HepG2 (cell line): ENCODE data around the gene DLST. TPM values are rescaled to one million over a fixed set of nuclear protein-coding genes. Genes with fewer than 3 reads are reported as not detected.

ENCODE experiments used
- ATAC-seq: fragments of 200-7000 bp; cut with Tn5 transposase; 3 replicates; pipeline ENCODE4 v1.9.1; 2020; ENCODE audit warnings: mild to moderate bottlenecking, moderate library complexity
- BruUV-seq: library from RNA; stranded (reverse); fragments of 400-500 nt; replicated peaks from 2 replicates; lab custom pipeline; 2021; lab: Mats Ljungman, UMichigan
- CTCF ChIA-PET: fragments of 300-600 bp; formaldehyde crosslinking; extraction: SDS; loops from one replicate; lab custom pipeline; 2021; ENCODE audit warnings: low total read pairs, inconsistent platforms, low intra/inter-chr PET ratio; lab: Yijun Ruan, JAX
- POLR2A ChIA-PET: fragments of 350-600 bp; sonication (Branson Sonifier 250); formaldehyde crosslinking; loops from one replicate; lab custom pipeline; 2020; ENCODE audit warnings: antibody characterized with exemption, inconsistent platforms; lab: Yijun Ruan, JAX
- DNase-seq: peaks from one replicate; pipeline ENCODE4 v3.0.0-alpha.2; 2015; ENCODE audit warnings: low spot score
- FAIRE-seq: peaks from 3 replicates; lab custom pipeline; 2011; peaks lifted over from hg19 to GRCh38; lab: Jason Lieb, UNC
- H2AFZ ChIP-seq: one replicate; pipeline ENCODE4 v1.6.1; 2011; ENCODE audit warnings: low read length, inconsistent platforms
- H3K27ac ChIP-seq: fragments of 300-600 bp; 3 replicates; pipeline ENCODE4 v1.8.0; 2011; ENCODE audit warnings: mixed run types, mild to moderate bottlenecking, mixed read lengths, low read length, inconsistent platforms; ENCODE audit not compliant: insufficient read depth; ENCODE audit errors: extremely low read length
- H3K27me3 ChIP-seq, 2 experiments: fragments of 200-600 bp in 1 of 2; 2 replicates in 1 of 2; 3 replicates in 1 of 2; pipeline versions ENCODE4 v1.6.0 to v1.8.0; 2011; ENCODE audit warnings: low read length in 2 of 2, mild to moderate bottlenecking in 2 of 2, moderate library complexity in 2 of 2, inconsistent platforms in 1 of 2; ENCODE audit not compliant: insufficient read depth in 2 of 2, control insufficient read depth in 1 of 2
- H3K36me3 ChIP-seq, 2 experiments: fragments of 200-600 bp in 1 of 2; replicated peaks in 1 of 2; 2 replicates in 1 of 2; 3 replicates in 1 of 2; pipeline versions ENCODE4 v1.5.1 to v1.8.0; 2011; ENCODE audit warnings: low read length in 2 of 2, inconsistent platforms in 1 of 2; ENCODE audit not compliant: insufficient read depth in 2 of 2, control insufficient read depth in 1 of 2
- H3K4me1 ChIP-seq: 2 replicates; pipeline ENCODE4 v1.5.1; 2012; ENCODE audit warnings: low read length, inconsistent platforms; ENCODE audit not compliant: insufficient read depth
- H3K4me2 ChIP-seq: 2 replicates; pipeline ENCODE4 v1.6.0; 2011; ENCODE audit warnings: low read depth, low read length, inconsistent platforms
- H3K4me3 ChIP-seq, 3 experiments: fragments of 200-600 bp in 1 of 3; sonication (generic), shearing (Covaris generic) in 1 of 3; replicated peaks in 1 of 3; 2 replicates each; pipeline ENCODE4 v1.5.1; 2011 to 2016; ENCODE audit warnings: low read length in 3 of 3, inconsistent platforms in 2 of 3, low read depth in 2 of 3, mild to moderate bottlenecking in 2 of 3, control low read depth in 1 of 3, mixed read lengths in 1 of 3; ENCODE audit not compliant: insufficient read depth in 1 of 3
- H3K79me2 ChIP-seq: one replicate; pipeline ENCODE4 v1.6.1; 2011; ENCODE audit warnings: low read length, inconsistent platforms; ENCODE audit not compliant: insufficient read depth
- H3K9ac ChIP-seq: 2 replicates; pipeline ENCODE4 v1.6.0; 2011; ENCODE audit warnings: mild to moderate bottlenecking, low read depth, low read length, inconsistent platforms; ENCODE audit not compliant: insufficient read depth
- H3K9me3 ChIP-seq: 2 replicates; pipeline ENCODE4 v1.5.1; 2012; ENCODE audit warnings: mild to moderate bottlenecking, low read length
- H4K20me1 ChIP-seq: 2 replicates; pipeline ENCODE4 v1.6.0; 2011; ENCODE audit warnings: inconsistent platforms, mild to moderate bottlenecking, low read length, moderate library complexity; ENCODE audit not compliant: insufficient read depth
- ARNTL ChIP-seq: sonication (generic); formaldehyde crosslinking; IDR thresholded peaks from 2 replicates; pipeline ENCODE4 v1.4.0; 2020; ENCODE audit warnings: mild to moderate bottlenecking, missing genetic modification reagents
- DPF2 ChIP-seq: sonication (generic); formaldehyde crosslinking; IDR thresholded peaks from 2 replicates; pipeline ENCODE4 v1.4.0; 2020; ENCODE audit warnings: mild to moderate bottlenecking, low read depth, missing genetic modification reagents, borderline replicate concordance
- FOSL2 ChIP-seq: sonication (generic); formaldehyde crosslinking; IDR thresholded peaks from 2 replicates; pipeline ENCODE4 v1.4.0; 2020; ENCODE audit warnings: missing genetic modification reagents
- GATAD1 ChIP-seq: IDR thresholded peaks from 2 replicates; pipeline ENCODE4 v1.6.1; 2016; ENCODE audit warnings: missing genetic modification reagents, missing compliant biosample characterization
- JUN ChIP-seq: sonication (generic); formaldehyde crosslinking; IDR thresholded peaks from 2 replicates; pipeline ENCODE4 v1.4.0; 2020; ENCODE audit warnings: mild to moderate bottlenecking, missing genetic modification reagents
- NR2F6 ChIP-seq, 2 experiments: IDR thresholded peaks; 2 replicates each; pipeline ENCODE4 v1.6.1; 2016; ENCODE audit warnings: antibody characterized with exemption in 1 of 2, mild to moderate bottlenecking in 1 of 2
- POLR2AphosphoS5 ChIP-seq: IDR thresholded peaks from 2 replicates; pipeline ENCODE4 v1.6.1; 2012; ENCODE audit warnings: low read depth, low read length
- RXRA ChIP-seq: sonication (generic); formaldehyde crosslinking; IDR thresholded peaks from 2 replicates; pipeline ENCODE4 v1.5.1; 2020; ENCODE audit warnings: missing genetic modification reagents
- RXRB ChIP-seq: IDR thresholded peaks from 2 replicates; pipeline ENCODE4 v1.6.1; 2016; ENCODE audit warnings: borderline replicate concordance, missing genetic modification reagents, missing compliant biosample characterization
- SAP130 ChIP-seq: IDR thresholded peaks from 2 replicates; pipeline ENCODE4 v1.6.1; 2016; ENCODE audit warnings: low read depth
- ZNF629 ChIP-seq: sonication (generic); formaldehyde crosslinking; conservative IDR thresholded peaks from 2 replicates; pipeline ENCODE4 v1.5.0; 2020; ENCODE audit warnings: missing genetic modification reagents
- WGBS: methylation state at CpG from one replicate; pipeline ENCODE4 v1.1.6; 2017; ENCODE audit warnings: low lambda C conversion rate; 5-methylcytosine and 5-hydroxymethylcytosine counted together
- in situ Hi-C: cut with HindIII; loops from 2 replicates; pipeline ENCODE4 v1.10.0; 2017; ENCODE audit warnings: low pct_unique_long_range_greater_than_20kb; ENCODE audit not compliant: extremely low pct_ligation_motif_present
- intact Hi-C: fragments of 100-400 bp; cut with micrococcal nuclease; formaldehyde crosslinking; loops from one replicate; pipeline ENCODE4 v1.10.0; 2022; ENCODE audit not compliant: unreplicated experiment
- polyA plus RNA-seq, 8 experiments: library from polyadenylated mRNA; depleted of rRNA in 3 of 8; stranded (reverse) in 7 of 8; unstranded in 1 of 8; fragments of >200 nt; fragmentation: Illumina TruSeq in 4 of 8; extraction: Trizol in 4 of 8; gene quantifications; 2 replicates each; pipeline versions ENCODE4 v1.2.1 to v1.2.3, GENCODE V29; 2011 to 2016; ENCODE audit warnings: low read depth in 4 of 8, missing spikeins in 1 of 8, mixed read lengths in 1 of 8; ENCODE audit not compliant: insufficient read depth in 1 of 8
- total RNA-seq, 5 experiments: library from RNA; depleted of rRNA; stranded (reverse); fragments of >200 nt; fragmentation: Illumina TruSeq; extraction: Trizol; gene quantifications; 2 replicates each; pipeline ENCODE4 v1.2.3, GENCODE V29; 2016; ENCODE audit warnings: low read depth in 1 of 5
- TF ChIP-seq, protein P1 (sequence below): sonication (generic); formaldehyde crosslinking; IDR thresholded peaks from 2 replicates; pipeline ENCODE4 v1.5.1; 2020; ENCODE audit warnings: mild to moderate bottlenecking, missing genetic modification reagents, borderline replicate concordance
- TF ChIP-seq, protein P2 (sequence below): IDR thresholded peaks from 2 replicates; pipeline ENCODE4 v1.6.1; 2016; ENCODE audit warnings: control low read depth

Gene DLST
- total and polyA plus RNA-seq, 2 of the 13 experiments (the other 11 are each of a cell fraction or from before 2014, with no cell fraction given): 56.5 to 94.3 TPM

DNA sequence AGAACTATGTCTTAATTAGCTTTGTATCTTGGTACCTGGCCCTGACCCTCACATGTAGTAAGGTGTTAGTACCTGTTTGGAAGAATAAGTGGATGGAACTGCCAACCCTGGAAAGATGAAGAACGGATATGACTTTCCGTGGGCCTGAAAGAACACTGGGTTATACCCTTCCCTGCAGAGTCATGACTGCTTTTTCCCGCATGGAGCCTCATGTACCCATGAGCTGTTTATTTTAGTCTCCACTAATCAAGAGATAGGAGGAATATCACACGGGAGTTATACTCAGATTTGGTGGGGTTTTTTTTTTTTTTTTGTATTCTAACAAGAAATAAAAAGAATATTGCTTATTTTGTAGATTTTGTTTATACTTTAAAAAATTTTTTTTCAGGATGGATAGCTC lies 15.9 kb downstream of the DLST start:
- Histone ChIP-seq H3K36me3 (peaks cover 52 to 86% of the 10 kb centered on the region in 2 experiments), H3K9ac (no peak overlapping the region), H3K4me1 (peaks cover 46% of the 10 kb centered on the region), H2AFZ (no peak overlapping the region), H3K4me3 (no peak overlapping the region), H3K9me3 (no peaks in the 10 kb centered on the region), H3K27me3 (no peaks in the 10 kb centered on the region), H3K79me2 (no peaks in the 10 kb centered on the region), H3K4me2 (no peak overlapping the region), H3K27ac (peak overlapping the region; percentile 73), H4K20me1 (peaks cover 2% of the 10 kb centered on the region; the same call in 1 of the 2 replicates)
- intact Hi-C loops: loop anchor here (2.0 kb wide), 1 partner anchor 17 kb away; the partner anchor contains the start of gene DLST
- peak; percentile 32 for FAIRE-seq
- POLR2A ChIA-PET: interaction anchor here (1.1 to 6.2 kb wide), 5 partner anchors 10 to 42 kb away, joined by 3 to 84 read pairs (median 6); partner anchors contain the start of genes DLST and RPS6KL1
- TF ChIP-seq RXRA (CRISPR knock-in tag) (no peak), RXRB (no peak), GATAD1 (CRISPR knock-in tag) (no peak)
- no TSS peak for BruUV-seq
- no peak for ATAC-seq
- CTCF ChIA-PET: no interaction called here
- in situ Hi-C loops: no loop called here
- DNase-seq: no peak
- 80% methylated on average over 4 of the region's 4 CpGs for WGBS

DNA sequence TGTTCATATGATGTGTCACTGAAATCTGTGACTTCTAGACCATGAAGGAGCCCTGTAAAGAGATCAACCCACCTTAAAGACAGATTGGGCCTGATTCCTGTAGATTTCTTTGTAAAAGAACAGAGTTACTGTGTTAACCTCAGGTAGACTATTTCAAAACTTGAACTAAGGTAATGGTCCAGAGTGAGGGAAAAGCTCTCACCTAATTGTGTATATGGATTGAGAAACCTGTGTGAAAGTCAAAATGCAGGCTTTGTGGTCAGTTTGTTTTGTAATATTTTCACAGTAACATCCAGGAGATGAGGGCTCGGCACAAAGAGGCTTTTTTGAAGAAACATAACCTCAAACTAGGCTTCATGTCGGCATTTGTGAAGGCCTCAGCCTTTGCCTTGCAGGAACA lies 16.4 kb downstream of the DLST start:
- in situ Hi-C loops: no loop called here
- ChIA-PET POLR2A (interaction anchor here (0.9 to 6.2 kb wide), 10 partner anchors 10 to 53 kb away, joined by 3 to 84 read pairs (median 4); partner anchors contain the start of genes DLST, PROX2 and RPS6KL1), CTCF (no interaction called here)
- Histone ChIP-seq H3K79me2 (no peaks in the 10 kb centered on the region), H3K9ac (peak overlapping the region; percentile 40), H3K27me3 (no peaks in the 10 kb centered on the region), H4K20me1 (peaks cover 2% of the 10 kb centered on the region; the same call in 1 of the 2 replicates), H3K9me3 (no peaks in the 10 kb centered on the region), H3K27ac (peak overlapping the region; percentile 73), H2AFZ (no peak overlapping the region), H3K4me1 (peaks cover 46% of the 10 kb centered on the region), H3K4me3 (no peak overlapping the region; a peak in 1 of 6 replicates), H3K4me2 (peak overlapping the region; percentile 37; the same call in 1 of the 2 replicates), H3K36me3 (peaks cover 54 to 86% of the 10 kb centered on the region in 2 experiments)
- BruUV-seq: no TSS peak
- ATAC-seq (peak; percentile 22), FAIRE-seq (peak; percentile 86), DNase-seq (peak; percentile 59)
- WGBS: 5% methylated on average over 2 of the region's 2 CpGs
- intact Hi-C loops: loop anchor here (2.0 kb wide), 1 partner anchor 17 kb away; the partner anchor contains the start of gene DLST
- TF ChIP-seq, protein P1, sequence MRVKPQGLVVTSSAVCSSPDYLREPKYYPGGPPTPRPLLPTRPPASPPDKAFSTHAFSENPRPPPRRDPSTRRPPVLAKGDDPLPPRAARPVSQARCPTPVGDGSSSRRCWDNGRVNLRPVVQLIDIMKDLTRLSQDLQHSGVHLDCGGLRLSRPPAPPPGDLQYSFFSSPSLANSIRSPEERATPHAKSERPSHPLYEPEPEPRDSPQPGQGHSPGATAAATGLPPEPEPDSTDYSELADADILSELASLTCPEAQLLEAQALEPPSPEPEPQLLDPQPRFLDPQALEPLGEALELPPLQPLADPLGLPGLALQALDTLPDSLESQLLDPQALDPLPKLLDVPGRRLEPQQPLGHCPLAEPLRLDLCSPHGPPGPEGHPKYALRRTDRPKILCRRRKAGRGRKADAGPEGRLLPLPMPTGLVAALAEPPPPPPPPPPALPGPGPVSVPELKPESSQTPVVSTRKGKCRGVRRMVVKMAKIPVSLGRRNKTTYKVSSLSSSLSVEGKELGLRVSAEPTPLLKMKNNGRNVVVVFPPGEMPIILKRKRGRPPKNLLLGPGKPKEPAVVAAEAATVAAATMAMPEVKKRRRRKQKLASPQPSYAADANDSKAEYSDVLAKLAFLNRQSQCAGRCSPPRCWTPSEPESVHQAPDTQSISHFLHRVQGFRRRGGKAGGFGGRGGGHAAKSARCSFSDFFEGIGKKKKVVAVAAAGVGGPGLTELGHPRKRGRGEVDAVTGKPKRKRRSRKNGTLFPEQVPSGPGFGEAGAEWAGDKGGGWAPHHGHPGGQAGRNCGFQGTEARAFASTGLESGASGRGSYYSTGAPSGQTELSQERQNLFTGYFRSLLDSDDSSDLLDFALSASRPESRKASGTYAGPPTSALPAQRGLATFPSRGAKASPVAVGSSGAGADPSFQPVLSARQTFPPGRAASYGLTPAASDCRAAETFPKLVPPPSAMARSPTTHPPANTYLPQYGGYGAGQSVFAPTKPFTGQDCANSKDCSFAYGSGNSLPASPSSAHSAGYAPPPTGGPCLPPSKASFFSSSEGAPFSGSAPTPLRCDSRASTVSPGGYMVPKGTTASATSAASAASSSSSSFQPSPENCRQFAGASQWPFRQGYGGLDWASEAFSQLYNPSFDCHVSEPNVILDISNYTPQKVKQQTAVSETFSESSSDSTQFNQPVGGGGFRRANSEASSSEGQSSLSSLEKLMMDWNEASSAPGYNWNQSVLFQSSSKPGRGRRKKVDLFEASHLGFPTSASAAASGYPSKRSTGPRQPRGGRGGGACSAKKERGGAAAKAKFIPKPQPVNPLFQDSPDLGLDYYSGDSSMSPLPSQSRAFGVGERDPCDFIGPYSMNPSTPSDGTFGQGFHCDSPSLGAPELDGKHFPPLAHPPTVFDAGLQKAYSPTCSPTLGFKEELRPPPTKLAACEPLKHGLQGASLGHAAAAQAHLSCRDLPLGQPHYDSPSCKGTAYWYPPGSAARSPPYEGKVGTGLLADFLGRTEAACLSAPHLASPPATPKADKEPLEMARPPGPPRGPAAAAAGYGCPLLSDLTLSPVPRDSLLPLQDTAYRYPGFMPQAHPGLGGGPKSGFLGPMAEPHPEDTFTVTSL: no peak
- TF ChIP-seq ZNF629 (CRISPR knock-in tag): no peak
- no peak for TF ChIP-seq SAP130
- TF ChIP-seq, protein P2, sequence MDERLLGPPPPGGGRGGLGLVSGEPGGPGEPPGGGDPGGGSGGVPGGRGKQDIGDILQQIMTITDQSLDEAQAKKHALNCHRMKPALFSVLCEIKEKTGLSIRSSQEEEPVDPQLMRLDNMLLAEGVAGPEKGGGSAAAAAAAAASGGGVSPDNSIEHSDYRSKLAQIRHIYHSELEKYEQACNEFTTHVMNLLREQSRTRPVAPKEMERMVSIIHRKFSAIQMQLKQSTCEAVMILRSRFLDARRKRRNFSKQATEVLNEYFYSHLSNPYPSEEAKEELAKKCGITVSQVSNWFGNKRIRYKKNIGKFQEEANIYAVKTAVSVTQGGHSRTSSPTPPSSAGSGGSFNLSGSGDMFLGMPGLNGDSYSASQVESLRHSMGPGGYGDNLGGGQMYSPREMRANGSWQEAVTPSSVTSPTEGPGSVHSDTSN (CRISPR knock-in tag): no peak
- no peak for TF ChIP-seq DPF2
- TF ChIP-seq FOSL2 (CRISPR knock-in tag): no peak
- TF ChIP-seq NR2F6 (IDR thresholded peaks at IDR 0.05): no peak
- TF ChIP-seq NR2F6 (CRISPR knock-in tag; IDR thresholded peaks at IDR 0.05): no peak
- TF ChIP-seq JUN: no peak
- no peak for TF ChIP-seq ARNTL (CRISPR knock-in tag)
- TF ChIP-seq POLR2AphosphoS5: no peak
